HG02852 (cell line): Measurements from ENCODE around the gene LRRK1.
A peak's percentile ranks its signal among the peaks of the same experiment; 100 is the strongest.

Experiments used
- ATAC-seq: cut with Tn5 transposase; IDR thresholded peaks from one replicate; pipeline ENCODE4 v1.9.1; 2021; ENCODE audit warnings: mild to moderate bottlenecking, moderate library complexity; ENCODE audit not compliant: unreplicated experiment

Gene LRRK1

GRCh38 chr15:100918690-100919480 lies at the start of gene LRRK1:
Gene LRRK1, plus strand, starts transcription at chr15:100919357. Its CDS starts 5,276 bp downstream, at chr15:100924633.
- peak; percentile 28 for ATAC-seq

GRCh38 chr15:100873029-100873677 lies 46.0 kb upstream of the LRRK1 start:
- ATAC-seq, result peak; percentile 57

- ATAC-seq, result no peak
Observed at GRCh38 chr15:100875495-100875894, 43.7 kb upstream of the LRRK1 start.

- ATAC-seq, result no peak
Observed at GRCh38 chr15:100875976-100876375, 43.2 kb upstream of the LRRK1 start.

GRCh38 chr15:100877551-100877950 lies 41.6 kb upstream of the LRRK1 start:
- ATAC-seq, result no peak

GRCh38 chr15:100878130-100878529 lies 41.0 kb upstream of the LRRK1 start:
- no peak for ATAC-seq

GRCh38 chr15:100878648-100879047 lies 40.5 kb upstream of the LRRK1 start:
- no peak for ATAC-seq

- ATAC-seq, result no peak
Observed at GRCh38 chr15:100879061-100879463, 40.1 kb upstream of the LRRK1 start.

GRCh38 chr15:100879464-100880138 lies 39.6 kb upstream of the LRRK1 start, which contains the start of gene ALDH1A3:
Gene ALDH1A3, plus strand, starts transcription at chr15:100879831. Its CDS starts 77 bp downstream, at chr15:100879908.
- ATAC-seq, result peak; percentile 50

- ATAC-seq, result no peak
Observed at GRCh38 chr15:100880139-100880896, 38.8 kb upstream of the LRRK1 start.

GRCh38 chr15:100880897-100881242 lies 38.3 kb upstream of the LRRK1 start:
- ATAC-seq, result no peak

- no peak for ATAC-seq
Observed at GRCh38 chr15:100881573-100882336, 37.4 kb upstream of the LRRK1 start.

GRCh38 chr15:100885116-100885515 lies 34.0 kb upstream of the LRRK1 start:
- ATAC-seq, result no peak

- no peak for ATAC-seq
Observed at GRCh38 chr15:100885811-100886210, 33.3 kb upstream of the LRRK1 start.

- no peak for ATAC-seq
Observed at GRCh38 chr15:100887211-100887913, 31.8 kb upstream of the LRRK1 start.

GRCh38 chr15:100889385-100890050 lies 29.6 kb upstream of the LRRK1 start:
- ATAC-seq, result no peak

- no peak for ATAC-seq
Observed at GRCh38 chr15:100890051-100890720, 29.0 kb upstream of the LRRK1 start.

- ATAC-seq, result no peak
Observed at GRCh38 chr15:100890850-100891249, 28.3 kb upstream of the LRRK1 start.
